GM12878 (cell line): Measurements from ENCODE around the gene PAX3. TPM values are rescaled to one million over a fixed set of nuclear protein-coding genes. Genes with fewer than 3 reads are reported as not detected.

Experiments used
- ATAC-seq: fragments of 200-7000 bp; cut with Tn5 transposase; 3 replicates; pipeline ENCODE4 v1.9.1; 2020; ENCODE audit warnings: mild to moderate bottlenecking, moderate library complexity
- BruUV-seq: library from RNA; stranded (reverse); fragments of 400-500 nt; replicated peaks from 2 replicates; lab custom pipeline; 2021; lab: Mats Ljungman, UMichigan
- CTCF ChIA-PET: fragments of 300-600 bp; sonication (Branson Sonifier 250); formaldehyde crosslinking; extraction: SDS; loops from one replicate; lab custom pipeline; 2021; ENCODE audit warnings: inconsistent platforms; lab: Yijun Ruan, JAX
- POLR2A ChIA-PET: fragments of 350-600 bp; formaldehyde crosslinking; extraction: SDS; loops from one replicate; lab custom pipeline; 2021; ENCODE audit warnings: inconsistent platforms; lab: Charles Lee
- RAD21 ChIA-PET: fragments of 300-600 bp; sonication (Branson Sonifier 250); formaldehyde crosslinking; loops from one replicate; lab custom pipeline; 2023; ENCODE audit warnings: antibody characterized with exemption; ENCODE audit not compliant: unreplicated experiment; lab: Charles Lee
- SMC1A ChIA-PET: fragments of 300-600 bp; sonication (Branson Sonifier 250); formaldehyde crosslinking; loops from one replicate; lab custom pipeline; 2023; ENCODE audit not compliant: unreplicated experiment, uncharacterized antibody; lab: Charles Lee
- DNase-seq: peaks from one replicate; pipeline ENCODE4 v3.0.0-alpha.2; 2011; ENCODE audit warnings: low read depth, low spot score
- FAIRE-seq: peaks from 3 replicates; lab custom pipeline; 2011; peaks lifted over from hg19 to GRCh38; lab: Jason Lieb, UNC
- H2AFZ ChIP-seq: 2 replicates; pipeline ENCODE4 v1.6.0; 2011; ENCODE audit warnings: low read depth, low read length, control low read depth; ENCODE audit not compliant: control insufficient read depth
- H3K27ac ChIP-seq: 2 replicates; pipeline ENCODE4 v1.5.1; 2011; ENCODE audit warnings: control low read depth; ENCODE audit not compliant: control insufficient read depth, insufficient read depth
- H3K27me3 ChIP-seq, 2 experiments: replicated peaks in 1 of 2; 2 replicates each; pipeline versions ENCODE4 v1.6.0 to v1.6.1; 2011; ENCODE audit warnings: low read length in 1 of 2; ENCODE audit not compliant: control insufficient read depth in 2 of 2, insufficient read depth in 2 of 2
- H3K36me3 ChIP-seq, 2 experiments: 2 replicates each; pipeline ENCODE4 v1.5.1; 2011; ENCODE audit warnings: low read length in 1 of 2; ENCODE audit not compliant: control insufficient read depth in 2 of 2, insufficient read depth in 2 of 2
- H3K4me1 ChIP-seq: 2 replicates; pipeline ENCODE4 v1.6.1; 2011; ENCODE audit warnings: mild to moderate bottlenecking, low read length, moderate library complexity, mixed read lengths; ENCODE audit not compliant: control insufficient read depth, insufficient read depth
- H3K4me2 ChIP-seq: 2 replicates; pipeline ENCODE4 v1.6.0; 2011; ENCODE audit warnings: control low read depth; ENCODE audit not compliant: control insufficient read depth, insufficient read depth
- H3K4me3 ChIP-seq: fragments of 200-600 bp; sonication (generic); 2 replicates; pipeline ENCODE4 v1.5.1; 2016
- H3K79me2 ChIP-seq: 2 replicates; pipeline ENCODE4 v1.6.0; 2011; ENCODE audit warnings: low read length; ENCODE audit not compliant: control insufficient read depth, insufficient read depth
- H3K9ac ChIP-seq: 2 replicates; pipeline ENCODE4 v1.8.0; 2011; ENCODE audit warnings: low read length, control low read depth, mixed read lengths; ENCODE audit not compliant: control insufficient read depth, insufficient read depth
- H3K9me3 ChIP-seq: replicated peaks from 3 replicates; pipeline ENCODE4 v1.5.1; 2011; ENCODE audit warnings: mild to moderate bottlenecking, low read length; ENCODE audit not compliant: control insufficient read depth, insufficient read depth
- H4K20me1 ChIP-seq: 2 replicates; pipeline ENCODE4 v1.6.0; 2011; ENCODE audit not compliant: control insufficient read depth, insufficient read depth
- CBX3 ChIP-seq: fragments of 200-600 bp; sonication (generic); IDR thresholded peaks from 2 replicates; pipeline ENCODE4 v1.6.1; 2016; ENCODE audit warnings: low read depth, borderline replicate concordance
- CBX5 ChIP-seq: sonication (generic); IDR thresholded peaks from 2 replicates; pipeline ENCODE4 v1.6.1; 2016; ENCODE audit warnings: low read depth, moderate library complexity, mild to moderate bottlenecking, inconsistent platforms
- CHD4 ChIP-seq: fragments of 200-600 bp; sonication (generic); IDR thresholded peaks from 2 replicates; pipeline ENCODE4 v1.6.1; 2016; ENCODE audit warnings: mild to moderate bottlenecking
- CREM ChIP-seq: IDR thresholded peaks from 2 replicates; pipeline ENCODE4 v1.6.1; 2014; ENCODE audit warnings: antibody characterized with exemption, low read depth
- ELK1 ChIP-seq: IDR thresholded peaks from 2 replicates; pipeline ENCODE4 v1.6.1; 2012; ENCODE audit warnings: low read depth, low read length, improper control_type of control experiment
- HCFC1 ChIP-seq: fragments of 150-350 bp; IDR thresholded peaks from 2 replicates; pipeline ENCODE4 v1.6.1; 2014; ENCODE audit warnings: low read length
- KDM1A ChIP-seq: fragments of 200-600 bp; sonication (generic); IDR thresholded peaks from 2 replicates; pipeline ENCODE4 v1.6.1; 2016; ENCODE audit warnings: borderline replicate concordance
- MTA2 ChIP-seq: fragments of 450-650 bp; IDR thresholded peaks from 2 replicates; pipeline ENCODE4 v1.6.1; 2016; ENCODE audit warnings: low read depth, mild to moderate bottlenecking, moderate library complexity
- MXI1 ChIP-seq: fragments of 150-350 bp; IDR thresholded peaks from 2 replicates; pipeline ENCODE4 v1.6.1; 2011; ENCODE audit warnings: low read depth, mild to moderate bottlenecking, inconsistent platforms, low read length, improper control_type of control experiment
- NFYB ChIP-seq: IDR thresholded peaks from 2 replicates; pipeline ENCODE4 v1.6.1; 2011; ENCODE audit warnings: low read depth, mild to moderate bottlenecking, low read length, improper control_type of control experiment, moderate library complexity; ENCODE audit not compliant: insufficient read depth
- NKRF ChIP-seq: fragments of 450-650 bp; conservative IDR thresholded peaks from 2 replicates; pipeline ENCODE4 v1.6.1; 2017; ENCODE audit warnings: mild to moderate bottlenecking, moderate library complexity
- NR2C1 ChIP-seq: fragments of 450-650 bp; IDR thresholded peaks from 2 replicates; pipeline ENCODE4 v1.6.1; 2017; ENCODE audit warnings: antibody characterized with exemption, mild to moderate bottlenecking, moderate library complexity
- RB1 ChIP-seq: fragments of 450-650 bp; formaldehyde crosslinking; IDR thresholded peaks from 2 replicates; pipeline ENCODE4 v1.6.1; 2017; ENCODE audit warnings: mild to moderate bottlenecking, borderline replicate concordance
- RFX5 ChIP-seq: IDR thresholded peaks from 2 replicates; pipeline ENCODE4 v1.6.1; 2011; ENCODE audit warnings: low read depth, low read length, improper control_type of control experiment
- SIN3A ChIP-seq: IDR thresholded peaks from 2 replicates; pipeline ENCODE4 v1.6.1; 2012; ENCODE audit warnings: low read depth, low read length, improper control_type of control experiment
- SMARCA5 ChIP-seq: fragments of 450-650 bp; IDR thresholded peaks from 2 replicates; pipeline ENCODE4 v1.6.1; 2017; ENCODE audit warnings: mild to moderate bottlenecking
- ZNF274 ChIP-seq: IDR thresholded peaks from one replicate; pipeline ENCODE4 v1.8.0; 2011; ENCODE audit not compliant: insufficient read length, insufficient read depth
- ZNF592 ChIP-seq: fragments of 450-650 bp; IDR thresholded peaks from 2 replicates; pipeline ENCODE4 v1.6.1; 2017; ENCODE audit warnings: mild to moderate bottlenecking, moderate library complexity
- WGBS: methylation state at CpG from one replicate; pipeline ENCODE4 v1.1.6; 2016; ENCODE audit warnings: low lambda C conversion rate; ENCODE audit not compliant: insufficient replicate concordance, insufficient coverage; ENCODE audit errors: missing lambda C conversion rate; 5-methylcytosine and 5-hydroxymethylcytosine counted together
- in situ Hi-C: fragments of 300-500 bp; cut with MboI; formaldehyde crosslinking; loops from 9 replicates; pipeline ENCODE4 v1.14.3; 2018; ENCODE audit warnings: mixed read lengths
- intact Hi-C: fragments of 100-400 bp; cut with micrococcal nuclease; formaldehyde crosslinking; loops from one replicate; pipeline ENCODE4 v1.14.2; 2022; ENCODE audit not compliant: unreplicated experiment
- polyA plus RNA-seq, 11 experiments: library from polyadenylated mRNA; depleted of rRNA in 4 of 11; unstranded in 6 of 11; stranded (reverse) in 5 of 11; fragments of >200 nt; fragmentation: Nextera tagmentation in 4 of 11; fragmentation: Illumina TruSeq in 1 of 11; extraction: Ambion mirVana in 4 of 11; extraction: Trizol in 1 of 11; gene quantifications; 1 replicate in 1 of 11; 2 replicates in 10 of 11; pipeline versions ENCODE4 v1.2.1 to v1.2.3, GENCODE V29; 2011 to 2016; ENCODE audit warnings: inconsistent platforms in 2 of 11, missing spikeins in 2 of 11, low read depth in 1 of 11
- total RNA-seq, 4 experiments: library from RNA; depleted of rRNA in 3 of 4; stranded (reverse); fragments of >200 nt in 3 of 4; fragmentation: Illumina TruSeq in 1 of 4; extraction: Trizol in 1 of 4; gene quantifications; 2 replicates each; pipeline versions ENCODE4 v1.2.1 to v1.2.3, GENCODE V29; 2013 to 2021

Gene PAX3
- total and polyA plus RNA-seq, 10 of the 15 experiments (the other 5 are each of a cell fraction or from before 2014, with no cell fraction given) = not detected

GRCh38 chr2:222214885-222215284 lies 83.9 kb downstream of the PAX3 start:
- WGBS = 0% methylated on average over 1 of the region's 1 CpG
- Histone ChIP-seq H3K9me3 (no peaks in the 10 kb centered on the region), H3K36me3 (no peaks in the 10 kb centered on the region), H3K9ac (no peak overlapping the region), H3K4me1 (no peaks in the 10 kb centered on the region), H3K4me3 (no peak overlapping the region), H3K4me2 (no peak overlapping the region), H3K27ac (no peak overlapping the region), H4K20me1 (no peaks in the 10 kb centered on the region), H3K27me3 (no peaks in the 10 kb centered on the region; a peak in 1 of 4 replicates), H3K79me2 (no peaks in the 10 kb centered on the region), H2AFZ (no peak overlapping the region)
- intact Hi-C loops = no loop called here
- ChIA-PET POLR2A (no interaction called here), CTCF (no interaction called here), SMC1A (no interaction called here), RAD21 (no interaction called here)
- ATAC-seq (no peak), DNase-seq (no peak), FAIRE-seq (no peak)
- in situ Hi-C loops = no loop called here
- no TSS peak for BruUV-seq
- TF ChIP-seq ELK1 (no peak), NR2C1 (no peak), KDM1A (no peak), NKRF (no peak), CBX5 (no peak), CHD4 (no peak), CREM (no peak), HCFC1 (no peak), RFX5 (no peak), SMARCA5 (no peak), MXI1 (no peak), CBX3 (no peak), SIN3A (no peak), NFYB (no peak), ZNF274 (no peak), RB1 (no peak), ZNF592 (no peak), MTA2 (no peak)
